OCI-LY3 (cell line): ENCODE data around the gene POLR2E.

ENCODE experiments used
- CTCF ChIP-seq: fragments of 200-600, 300-600 bp; sonication (generic); IDR thresholded peaks from 2 replicates; pipeline ENCODE4 v1.5.1; 2014; ENCODE audit warnings: antibody characterized with exemption, low read length, low read depth
- EZH2phosphoT487 ChIP-seq: fragments of 200-600 bp; shearing (Covaris generic); IDR thresholded peaks from 2 replicates; pipeline ENCODE4 v1.6.1; 2018; ENCODE audit warnings: antibody characterized with exemption, mixed run types, low read depth

- TF ChIP-seq CTCF, result no peak
- no peak for TF ChIP-seq EZH2phosphoT487
Observed at GRCh38 chr19:1091544-1092175, 3.5 kb downstream of the POLR2E start.
